ENCODE data around the gene CD99L2.

GRCh38 chrX:150842198-150842685 is 56.2 kb downstream of the CD99L2 start:
- no peak for TF ChIP-seq CTCF (IDR thresholded peaks at IDR 0.05)
- TF ChIP-seq POLR2AphosphoS5 (IDR thresholded peaks at IDR 0.05; ENCODE audit: insufficient read depth in 1 of 2, low read depth in 1 of 2) = no peak
